PC-9 (cell line): Measurements from ENCODE around the gene SPINT2.

Experiments used
- EZH2 ChIP-seq: fragments of 200-600 bp; sonication (generic); IDR thresholded peaks from 2 replicates; pipeline ENCODE4 v1.8.0; 2017; ENCODE audit warnings: antibody characterized with exemption, low read depth
- TF ChIP-seq, protein P1 (sequence below): fragments of 200-600 bp; sonication (generic); conservative IDR thresholded peaks from 2 replicates; pipeline ENCODE4 v1.6.1; 2017; ENCODE audit warnings: mixed run types, antibody characterized with exemption, mild to moderate bottlenecking, moderate library complexity

DNA sequence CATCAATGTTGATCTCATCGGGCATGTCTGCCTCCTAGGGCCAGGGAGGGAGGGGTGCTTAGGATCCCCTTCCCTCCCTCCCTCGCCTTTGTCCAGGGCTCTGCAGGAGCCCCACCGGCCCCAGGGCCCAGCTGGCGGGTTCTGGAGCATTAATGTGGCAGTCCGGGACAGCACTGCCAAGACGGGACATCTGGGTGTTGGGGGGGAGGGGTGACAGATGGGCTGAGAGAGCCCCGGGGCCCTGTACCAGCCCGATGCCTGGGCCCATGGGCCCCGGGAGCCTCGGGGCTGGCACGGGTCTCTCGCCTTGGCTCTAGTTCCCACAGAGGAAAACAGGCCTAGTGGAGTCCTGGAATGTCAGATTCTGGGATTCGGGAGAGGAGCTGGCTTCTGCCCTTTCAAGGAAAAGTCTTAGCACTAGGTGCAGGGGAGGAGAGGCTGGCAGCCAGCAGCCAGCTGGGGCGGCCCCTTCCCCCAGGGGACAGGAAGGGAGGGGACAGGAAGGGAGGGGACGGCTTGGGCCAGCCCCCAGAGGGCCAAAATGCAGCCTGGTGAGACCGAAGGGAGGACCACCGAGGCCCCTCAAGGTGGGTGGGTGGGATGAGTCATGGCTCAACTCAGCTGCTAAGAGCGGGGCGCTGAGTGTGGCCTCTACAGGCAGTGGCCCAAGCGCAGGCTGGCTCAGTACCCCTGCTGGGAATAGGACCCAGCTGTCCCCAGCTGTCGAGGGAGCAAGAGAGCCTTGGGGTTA lies 11.3 kb upstream of the SPINT2 start:
- no peak for TF ChIP-seq EZH2
- TF ChIP-seq, protein P1, sequence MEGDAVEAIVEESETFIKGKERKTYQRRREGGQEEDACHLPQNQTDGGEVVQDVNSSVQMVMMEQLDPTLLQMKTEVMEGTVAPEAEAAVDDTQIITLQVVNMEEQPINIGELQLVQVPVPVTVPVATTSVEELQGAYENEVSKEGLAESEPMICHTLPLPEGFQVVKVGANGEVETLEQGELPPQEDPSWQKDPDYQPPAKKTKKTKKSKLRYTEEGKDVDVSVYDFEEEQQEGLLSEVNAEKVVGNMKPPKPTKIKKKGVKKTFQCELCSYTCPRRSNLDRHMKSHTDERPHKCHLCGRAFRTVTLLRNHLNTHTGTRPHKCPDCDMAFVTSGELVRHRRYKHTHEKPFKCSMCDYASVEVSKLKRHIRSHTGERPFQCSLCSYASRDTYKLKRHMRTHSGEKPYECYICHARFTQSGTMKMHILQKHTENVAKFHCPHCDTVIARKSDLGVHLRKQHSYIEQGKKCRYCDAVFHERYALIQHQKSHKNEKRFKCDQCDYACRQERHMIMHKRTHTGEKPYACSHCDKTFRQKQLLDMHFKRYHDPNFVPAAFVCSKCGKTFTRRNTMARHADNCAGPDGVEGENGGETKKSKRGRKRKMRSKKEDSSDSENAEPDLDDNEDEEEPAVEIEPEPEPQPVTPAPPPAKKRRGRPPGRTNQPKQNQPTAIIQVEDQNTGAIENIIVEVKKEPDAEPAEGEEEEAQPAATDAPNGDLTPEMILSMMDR = no peak
